ENCODE data around the gene WNT7A. TPM values are rescaled to one million over a fixed set of nuclear protein-coding genes. Genes with fewer than 3 reads are reported as not detected.

Gene WNT7A
- total RNA-seq, 1 donor from 2014 or later, result 0.59 TPM

GRCh38 chr3:13884851-13885703 lies 5.2 kb upstream of the WNT7A start:
- no peak for DNase-seq

- DNase-seq, result no peak
Measured at GRCh38 chr3:13883681-13884080, 3.8 kb upstream of the WNT7A start.

- no peak for DNase-seq
Measured at GRCh38 chr3:13882876-13883275, 3.0 kb upstream of the WNT7A start.

GRCh38 chr3:13881536-13882410 lies 1.9 kb upstream of the WNT7A start:
- no peak for DNase-seq

GRCh38 chr3:13880811-13881156 lies 913 bp upstream of the WNT7A start:
- no peak for DNase-seq

- no peak for DNase-seq
Measured at GRCh38 chr3:13879102-13879945, 547 bp downstream of the WNT7A start.

- DNase-seq, result no peak
Measured at GRCh38 chr3:13878281-13879101, 1.4 kb downstream of the WNT7A start.

GRCh38 chr3:13877911-13878280 lies 2.0 kb downstream of the WNT7A start:
- DNase-seq, result no peak

GRCh38 chr3:13876451-13877100 lies 3.3 kb downstream of the WNT7A start:
- no peak for DNase-seq

DNA sequence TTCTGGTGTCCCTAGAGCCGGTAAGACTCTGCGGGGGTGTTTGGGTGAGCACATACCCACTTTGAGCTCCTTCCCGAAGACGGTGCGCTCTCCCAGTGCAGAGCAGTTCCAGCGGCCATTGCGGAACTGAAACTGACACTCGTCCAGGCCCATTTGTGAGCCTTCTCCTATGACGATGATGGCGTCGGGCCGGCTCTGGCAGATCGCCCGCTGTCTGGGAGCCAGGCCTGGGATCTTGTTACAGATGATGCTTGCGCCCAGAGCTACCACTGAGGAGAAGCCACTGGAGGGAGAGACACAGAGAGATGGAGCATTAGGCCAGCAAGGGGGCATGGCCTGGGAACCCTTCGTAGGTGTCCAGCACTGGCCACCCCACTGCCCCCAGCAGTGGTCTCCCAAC lies 5.0 kb downstream of the WNT7A start:
- no peak for DNase-seq

GRCh38 chr3:13873818-13874217 lies 6.1 kb downstream of the WNT7A start:
- DNase-seq, result no peak

- DNase-seq, result no peak
Measured at GRCh38 chr3:13872451-13872850, 7.4 kb downstream of the WNT7A start.

DNA sequence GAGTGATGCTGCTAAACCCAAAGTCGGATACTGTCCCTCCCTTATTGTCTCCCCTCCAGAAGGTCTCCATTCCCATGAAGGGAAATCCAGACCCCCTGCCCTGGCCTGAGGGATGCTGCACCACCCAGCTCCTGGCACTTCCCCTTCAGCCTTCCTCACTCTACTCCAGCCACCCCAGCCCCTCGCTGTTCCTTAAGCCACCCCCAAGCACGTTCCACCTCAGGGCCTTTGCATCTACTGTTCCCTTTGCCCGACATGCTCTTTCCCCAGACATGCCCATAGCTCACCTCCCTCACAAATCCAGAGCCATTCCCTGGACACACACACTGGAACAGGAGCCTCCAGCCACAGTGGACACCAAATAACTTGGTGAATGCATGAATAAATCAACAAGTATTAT lies 8.1 kb downstream of the WNT7A start:
- no peak for DNase-seq

- DNase-seq, result no peak
Measured at GRCh38 chr3:13870902-13871301, 9.0 kb downstream of the WNT7A start.

DNA sequence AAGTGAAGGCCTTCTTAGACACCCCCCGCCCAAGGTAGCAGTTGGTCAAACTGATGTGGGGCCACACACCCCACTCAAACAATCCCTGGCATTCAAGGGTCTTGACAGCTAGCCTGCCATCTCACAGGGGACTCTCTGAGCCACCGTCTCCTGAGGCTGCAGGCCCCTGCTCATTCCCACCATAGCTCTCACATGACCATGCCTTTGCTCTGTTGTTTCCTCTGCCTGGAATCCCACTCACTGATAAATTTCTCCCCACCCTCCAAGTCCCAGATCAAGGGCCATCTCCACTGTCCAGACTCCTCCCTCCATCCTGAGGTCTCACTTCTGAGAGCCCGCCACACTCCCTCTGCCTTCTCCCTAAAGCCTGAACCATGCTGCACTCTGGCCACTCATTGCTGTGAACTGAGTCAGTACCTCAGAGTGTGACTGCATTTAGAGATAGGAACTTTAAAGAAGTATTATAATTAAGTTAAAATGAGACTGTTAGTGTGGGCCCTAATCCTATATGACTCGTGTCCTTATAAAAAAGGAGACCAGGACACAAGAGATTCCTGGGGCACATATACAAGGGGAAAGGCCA lies 10.0 kb downstream of the WNT7A start:
- no peak for DNase-seq

- no peak for DNase-seq
Measured at GRCh38 chr3:13868844-13869724, 10.8 kb downstream of the WNT7A start.

GRCh38 chr3:13867732-13868131 lies 12.1 kb downstream of the WNT7A start:
- DNase-seq, result no peak

GRCh38 chr3:13866041-13866965 lies 13.6 kb downstream of the WNT7A start:
- DNase-seq, result no peak

- DNase-seq, result no peak
Measured at GRCh38 chr3:13865581-13865980, 14.3 kb downstream of the WNT7A start.
